GM19043 (cell line): ENCODE data around the gene APOC4.
"Not testable (repeated sequence)": the region's sequence is repeated elsewhere in the genome, so short reads cannot be mapped to it uniquely, and the experiment has no call there.

ENCODE experiments used
- ATAC-seq: cut with Tn5 transposase; IDR thresholded peaks from one replicate; pipeline ENCODE4 v1.9.1; 2021; ENCODE audit warnings: low read depth; ENCODE audit not compliant: unreplicated experiment

Gene APOC4

GRCh38 chr19:44955505-44956439, 13.7 kb downstream of the APOC4 start:
- no peak for ATAC-seq

- ATAC-seq, result no peak
Measured at GRCh38 chr19:44957526-44957925, 15.5 kb downstream of the APOC4 start.

DNA sequence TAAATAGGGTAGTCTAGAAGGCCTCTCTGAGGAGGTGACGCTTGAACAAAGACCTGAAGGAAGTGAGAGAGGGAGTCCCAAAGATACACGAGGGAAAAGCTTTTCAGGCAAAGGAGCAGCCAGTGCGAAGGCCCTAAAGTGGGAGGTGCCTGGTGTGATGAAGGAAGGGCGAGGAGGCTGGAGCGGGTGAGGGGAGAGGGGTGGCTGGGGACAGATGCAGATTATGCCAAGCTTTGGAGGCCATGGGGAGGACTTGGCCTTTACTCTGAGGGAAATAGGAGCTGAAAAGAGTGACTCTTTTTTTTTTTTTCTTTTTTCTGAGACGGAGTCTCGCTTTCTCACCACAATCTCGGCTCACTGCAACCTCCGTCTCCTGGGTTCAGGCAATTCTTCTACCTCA, 16.1 kb downstream of the APOC4 start:
- no peak for ATAC-seq

DNA sequence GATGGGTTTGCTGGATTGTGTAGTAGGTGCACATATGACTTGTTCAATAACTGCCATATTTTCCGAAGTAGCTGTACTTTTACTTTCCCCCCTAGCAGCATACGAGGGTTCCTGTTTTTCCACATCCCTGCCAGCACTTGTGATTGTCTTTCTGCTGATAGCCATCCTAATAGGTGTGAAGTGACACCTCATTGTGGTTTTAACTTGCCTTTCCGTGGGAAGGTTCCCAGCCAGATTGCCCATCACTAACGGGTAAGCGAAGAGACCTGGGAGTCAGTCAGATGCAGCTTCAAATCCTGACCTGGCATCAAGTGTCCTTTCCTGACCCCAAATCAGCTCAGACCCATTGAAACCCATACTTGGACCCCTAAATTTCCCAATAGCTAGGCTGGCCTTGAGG, 17.7 kb downstream of the APOC4 start:
- ATAC-seq, result no peak

DNA sequence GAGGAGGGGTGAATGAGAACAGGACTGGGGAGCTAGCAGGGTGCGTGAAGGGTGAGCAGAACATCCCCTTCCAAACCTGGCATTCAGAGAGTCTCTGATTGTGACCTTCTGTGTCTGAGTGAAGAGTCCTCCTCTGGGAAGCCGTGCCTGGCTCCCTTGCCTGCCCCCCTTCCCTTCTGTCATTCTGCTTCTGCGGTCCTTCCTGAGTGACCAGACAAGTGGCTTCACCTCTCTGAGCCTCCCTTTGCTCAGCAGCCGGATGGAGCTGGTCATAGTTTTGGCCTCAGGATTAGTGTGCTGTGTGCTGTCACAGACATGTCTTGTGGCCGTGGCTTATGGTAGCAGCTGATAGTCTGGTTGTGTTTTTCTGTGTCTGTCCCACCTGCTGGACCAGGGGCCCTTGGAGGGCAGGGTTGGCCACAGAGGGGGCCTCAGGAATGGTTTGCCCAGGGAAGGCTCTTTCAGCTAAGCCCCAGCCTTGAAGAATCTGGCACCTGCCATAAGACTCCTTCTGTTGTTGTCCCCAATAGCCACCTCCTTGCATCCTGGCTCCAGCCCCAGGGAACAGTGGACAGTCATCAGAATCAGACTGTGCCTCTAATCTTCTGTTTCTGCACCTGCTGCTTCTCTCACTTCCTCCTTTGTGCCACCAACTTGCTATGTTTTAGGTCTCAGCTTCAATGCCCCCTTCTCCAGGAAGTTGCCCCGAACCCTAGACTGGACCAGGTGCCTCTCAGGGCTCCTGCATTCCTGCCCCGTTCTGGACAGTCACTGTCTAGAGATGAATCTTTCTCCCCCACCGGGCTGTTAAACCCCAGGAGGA, 19.1 kb downstream of the APOC4 start:
- ATAC-seq, result no peak

DNA sequence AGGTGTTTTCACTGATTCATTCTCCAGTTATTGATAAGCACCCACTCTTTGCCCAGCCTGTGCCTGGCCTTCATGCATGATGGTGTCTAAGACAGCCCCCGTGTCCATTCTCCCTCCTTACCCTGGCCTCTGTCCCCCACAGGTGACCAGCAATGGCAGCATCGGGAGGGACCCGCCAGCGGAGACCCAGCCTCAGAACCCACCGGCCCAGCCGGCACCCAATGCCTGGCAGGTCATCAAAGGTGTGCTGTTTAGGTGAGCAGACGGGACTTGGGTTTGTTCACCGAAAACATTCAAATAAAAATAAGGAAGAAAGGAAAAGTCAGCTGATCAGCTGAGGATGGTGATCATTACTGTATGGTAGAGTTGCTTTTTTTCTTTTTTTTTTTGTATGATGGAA, 19.8 kb downstream of the APOC4 start:
- ATAC-seq, result no peak

GRCh38 chr19:44968118-44968517, 26.1 kb downstream of the APOC4 start:
- no peak for ATAC-seq

DNA sequence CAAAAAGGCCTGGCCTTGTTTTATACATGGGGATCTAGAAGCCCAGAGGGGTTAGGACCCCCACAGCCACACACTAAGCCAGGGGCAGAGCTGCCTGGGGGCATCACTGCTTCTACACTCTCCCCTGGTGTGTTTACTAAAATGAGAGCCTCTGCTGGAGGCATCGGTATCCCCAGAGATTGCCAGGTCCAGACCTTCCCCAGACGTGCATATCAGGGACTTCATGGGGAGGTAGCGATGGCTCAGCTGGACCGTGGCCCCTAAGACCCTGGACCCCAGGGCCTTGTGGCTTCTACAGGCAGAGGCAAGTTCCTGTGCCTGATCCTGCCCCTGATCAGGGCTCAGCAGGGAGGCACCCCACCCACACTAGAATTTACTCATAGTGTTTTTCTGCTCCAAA, 26.6 kb downstream of the APOC4 start:
- no peak for ATAC-seq

DNA sequence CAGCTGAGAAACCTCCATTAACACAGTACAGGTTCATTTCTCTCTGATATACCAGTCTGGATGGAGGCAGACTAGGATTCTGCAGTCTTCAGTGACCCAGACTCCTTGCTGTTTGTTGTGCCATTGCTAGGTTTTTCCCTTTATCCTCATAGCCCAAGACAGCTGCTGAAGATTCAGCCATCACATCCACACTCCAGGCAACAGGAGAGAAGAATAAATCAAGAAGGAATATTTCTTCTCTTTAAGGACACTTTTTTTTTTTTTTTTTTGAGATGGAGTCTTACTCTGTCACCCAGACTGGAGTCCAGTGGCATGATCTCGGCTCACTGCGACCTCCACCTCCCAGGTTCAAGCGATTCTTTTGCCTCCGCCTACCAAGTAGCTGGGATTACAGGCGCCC, 27.4 kb downstream of the APOC4 start:
- no peak for ATAC-seq

DNA sequence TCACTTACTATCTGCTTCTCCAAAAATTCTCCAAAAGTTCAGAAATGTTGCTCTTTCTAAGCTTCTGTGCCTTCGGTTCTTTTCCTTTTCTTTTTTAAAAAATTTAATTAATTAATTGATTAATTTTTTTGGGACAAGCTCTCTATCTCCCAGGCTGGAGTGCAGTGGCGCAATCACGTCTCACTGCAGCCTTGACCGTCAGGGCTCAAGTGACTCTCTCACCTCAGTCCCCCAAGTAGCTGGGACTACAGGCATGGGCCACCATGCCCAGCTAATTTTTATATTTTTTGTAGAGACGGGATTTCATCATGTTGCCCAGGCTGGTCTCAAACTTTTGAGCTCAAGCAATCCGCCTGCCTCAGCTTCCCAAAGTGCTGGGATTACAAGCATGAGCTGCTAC, 29.4 kb downstream of the APOC4 start:
- not testable (repeated sequence) for ATAC-seq

DNA sequence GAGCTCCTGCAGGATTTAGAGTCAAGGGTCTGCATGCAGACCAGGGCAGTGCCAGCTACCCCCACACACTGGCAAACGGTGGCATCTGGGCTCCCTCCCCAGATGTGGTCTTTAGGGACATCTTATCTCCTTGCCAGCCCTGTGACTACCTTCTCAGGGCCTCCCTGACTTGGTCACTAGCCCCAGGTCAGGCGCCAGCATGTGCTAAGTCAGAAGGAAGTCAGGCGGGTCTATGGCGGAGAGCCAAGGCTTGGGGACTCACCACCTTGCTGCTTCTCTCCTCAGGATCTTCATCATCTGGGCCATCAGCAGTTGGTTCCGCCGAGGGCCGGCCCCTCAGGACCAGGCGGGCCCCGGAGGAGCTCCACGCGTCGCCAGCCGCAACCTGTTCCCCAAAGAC, 30.8 kb downstream of the APOC4 start:
- ATAC-seq, result no peak

DNA sequence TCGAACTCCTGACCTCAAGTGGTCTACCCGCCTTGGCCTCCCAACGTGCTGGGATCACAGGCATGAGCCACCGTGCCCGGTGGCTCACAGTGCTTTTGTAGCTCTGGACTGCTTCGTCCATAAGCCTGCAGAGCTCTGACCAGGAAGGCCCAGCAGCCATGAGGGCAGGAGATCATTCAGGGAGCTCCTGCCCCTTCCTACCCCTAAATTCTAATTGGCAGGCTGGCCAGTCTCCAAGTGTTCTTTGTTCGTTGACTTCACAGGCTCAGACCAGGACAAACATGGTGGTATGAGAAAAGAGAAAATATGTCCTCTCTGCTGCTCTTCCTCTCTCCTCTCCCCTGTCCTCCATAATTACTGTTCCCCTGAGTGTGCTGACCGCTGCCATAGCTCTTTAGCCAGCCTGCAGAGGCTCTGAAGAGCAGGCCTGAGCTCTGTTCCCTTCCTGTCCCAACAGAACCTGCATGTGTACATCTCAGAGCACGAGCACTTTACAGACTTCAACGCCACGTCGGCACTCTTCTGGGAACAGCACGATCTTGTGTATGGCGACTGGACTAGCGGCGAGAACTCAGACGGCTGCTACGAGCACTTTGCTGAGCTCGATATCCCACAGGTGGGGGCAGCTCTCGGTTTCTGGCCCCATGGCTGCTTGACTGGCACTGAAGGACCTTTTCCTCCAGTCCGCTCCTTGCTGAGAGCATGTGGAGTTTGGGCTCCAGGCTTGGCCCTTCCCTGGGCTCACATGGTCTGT, 32.1 kb downstream of the APOC4 start:
- ATAC-seq, result no peak

GRCh38 chr19:44974857-44975256, 32.8 kb downstream of the APOC4 start:
- no peak for ATAC-seq

- ATAC-seq, result no peak
Measured at GRCh38 chr19:44975444-44975843, 33.4 kb downstream of the APOC4 start.

DNA sequence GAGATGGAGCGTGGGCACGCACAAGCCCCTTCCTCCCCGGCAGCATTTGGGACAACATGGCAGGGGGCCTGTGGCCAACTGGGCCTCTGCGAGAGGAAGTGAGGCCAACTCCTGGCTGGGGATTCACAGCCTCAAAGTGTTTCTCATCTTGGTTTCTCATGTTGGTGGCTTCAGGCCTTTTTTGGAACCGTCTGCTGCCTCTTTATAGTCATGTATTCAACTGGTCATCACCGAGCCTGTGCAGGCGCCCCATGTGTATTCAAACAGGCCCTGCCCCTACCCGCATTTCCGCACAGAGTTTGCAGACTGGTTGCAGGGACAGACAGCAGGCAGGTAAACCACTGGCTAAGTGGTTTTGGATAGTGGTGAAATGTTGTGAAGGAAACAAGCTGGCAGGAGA, 42.0 kb downstream of the APOC4 start:
- no peak for ATAC-seq

- no peak for ATAC-seq
Measured at GRCh38 chr19:44985445-44985844, 43.4 kb downstream of the APOC4 start.

DNA sequence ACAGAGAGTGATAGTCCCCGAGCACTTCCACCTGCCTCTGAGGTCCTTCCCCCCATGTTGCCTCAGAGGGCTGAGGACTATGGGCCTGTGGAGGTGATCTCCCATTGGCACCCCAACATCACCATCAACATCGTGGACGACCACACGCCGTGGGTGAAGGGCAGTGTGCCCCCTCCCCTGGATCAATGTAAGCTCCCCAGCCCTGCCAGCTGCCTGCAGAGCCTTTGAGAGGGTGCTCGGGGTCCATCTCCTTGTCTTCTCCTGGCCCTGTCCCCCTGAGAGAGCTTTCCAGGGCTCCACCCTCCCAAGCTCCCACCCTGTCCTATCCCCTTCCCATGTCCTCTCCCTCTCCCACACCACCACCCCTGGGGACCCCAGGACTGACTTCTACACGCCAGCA, 44.4 kb downstream of the APOC4 start:
- no peak for ATAC-seq

DNA sequence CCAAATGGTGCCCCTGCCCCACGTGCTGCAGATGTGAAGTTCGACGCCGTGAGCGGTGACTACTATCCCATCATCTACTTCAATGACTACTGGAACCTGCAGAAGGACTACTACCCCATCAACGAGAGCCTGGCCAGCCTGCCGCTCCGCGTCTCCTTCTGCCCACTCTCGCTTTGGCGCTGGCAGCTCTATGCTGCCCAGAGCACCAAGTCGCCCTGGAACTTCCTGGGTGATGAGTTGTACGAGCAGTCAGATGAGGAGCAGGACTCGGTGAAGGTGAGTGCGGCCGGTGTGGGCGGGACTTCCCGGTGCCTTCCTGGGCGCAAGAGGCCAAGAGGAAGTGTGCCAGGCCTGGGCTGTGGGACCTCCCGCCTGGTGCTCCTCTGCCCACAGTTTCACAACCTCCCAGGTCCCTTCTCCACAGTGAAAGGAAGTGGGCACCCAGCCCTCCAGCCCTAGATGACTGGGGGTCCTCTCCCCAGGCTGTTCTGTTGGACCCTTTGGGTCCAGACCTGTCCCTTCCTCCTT, 45.2 kb downstream of the APOC4 start:
- no peak for ATAC-seq

DNA sequence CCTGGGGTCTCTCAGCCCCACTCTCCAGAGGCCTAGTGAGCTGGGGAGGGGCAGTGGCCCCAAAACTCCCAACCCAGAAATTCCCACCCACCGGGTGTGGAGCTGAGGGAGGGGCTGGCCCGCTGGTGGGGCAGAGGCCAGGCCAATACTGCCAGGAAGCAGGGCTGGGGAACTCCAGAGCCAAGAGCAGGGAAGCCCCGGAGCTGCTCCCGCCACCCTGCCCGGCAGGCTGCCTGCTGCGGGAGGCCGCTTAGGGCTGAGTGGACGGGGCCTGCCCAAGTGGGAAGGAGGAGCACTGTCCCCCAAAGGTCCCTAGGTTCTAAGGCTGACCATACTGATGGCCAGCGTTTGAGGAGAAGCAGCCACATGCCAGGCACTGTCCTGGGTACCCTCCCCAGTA, 46.2 kb downstream of the APOC4 start:
- no peak for ATAC-seq

- no peak for ATAC-seq
Measured at GRCh38 chr19:44988896-44989556, 47.0 kb downstream of the APOC4 start.
